ENCODE data around the gene RMND5B.
"Not testable (repeated sequence)": the region's sequence is repeated elsewhere in the genome, so short reads cannot be mapped to it uniquely, and the experiment has no call there.

- not testable (repeated sequence) for TF ChIP-seq EZH2 (IDR thresholded peaks at IDR 0.05; ENCODE audit: insufficient read depth, poor library complexity, severe bottlenecking); EZH2phosphoT487 (IDR thresholded peaks at IDR 0.05; ENCODE audit: insufficient read depth, low read depth)
Measured at GRCh38 chr5:178087199-178087598, 43.6 kb upstream of the RMND5B start.
